ENCODE measurements around the gene MTFP1.

DNA sequence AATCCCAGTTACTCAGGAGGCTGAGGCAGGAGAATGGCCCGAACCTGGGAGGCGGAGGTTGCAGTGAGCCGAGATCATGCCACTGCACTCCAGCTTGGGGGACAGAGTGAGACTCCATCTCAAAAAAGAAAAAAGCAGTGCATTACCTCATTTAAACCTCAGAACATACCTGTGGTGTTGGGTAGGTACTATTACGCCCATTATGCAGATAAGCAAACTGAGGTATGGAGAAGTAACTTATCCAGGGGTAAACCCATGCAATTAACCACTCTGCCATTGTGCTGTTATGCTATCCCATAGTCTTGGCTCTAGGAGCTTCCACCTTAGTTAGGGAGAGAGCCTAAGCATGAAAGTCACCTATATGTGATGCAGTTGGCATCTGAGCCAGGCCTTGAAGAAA, 48.6 kb downstream of the MTFP1 start:
- TF ChIP-seq POLR2A (IDR thresholded peaks at IDR 0.05; ENCODE audit: low read length) = no peak
- no peak for TF ChIP-seq GATA1 (IDR thresholded peaks at IDR 0.05; ENCODE audit: low read depth, low read length)

Measured in erythroblast (primary cell).